ENCODE data around the gene MARCHF2. TPM values are rescaled to one million over a fixed set of nuclear protein-coding genes. Genes with fewer than 3 reads are reported as not detected.
A peak's percentile ranks its signal among the peaks of the same experiment; 100 is the strongest.

Gene MARCHF2
- total and polyA plus RNA-seq, 9 of the 15 experiments (the other 6 are each of a cell fraction or from before 2014, with no cell fraction given) = 0.39 to 6.4 (median 2.2) TPM

DNA sequence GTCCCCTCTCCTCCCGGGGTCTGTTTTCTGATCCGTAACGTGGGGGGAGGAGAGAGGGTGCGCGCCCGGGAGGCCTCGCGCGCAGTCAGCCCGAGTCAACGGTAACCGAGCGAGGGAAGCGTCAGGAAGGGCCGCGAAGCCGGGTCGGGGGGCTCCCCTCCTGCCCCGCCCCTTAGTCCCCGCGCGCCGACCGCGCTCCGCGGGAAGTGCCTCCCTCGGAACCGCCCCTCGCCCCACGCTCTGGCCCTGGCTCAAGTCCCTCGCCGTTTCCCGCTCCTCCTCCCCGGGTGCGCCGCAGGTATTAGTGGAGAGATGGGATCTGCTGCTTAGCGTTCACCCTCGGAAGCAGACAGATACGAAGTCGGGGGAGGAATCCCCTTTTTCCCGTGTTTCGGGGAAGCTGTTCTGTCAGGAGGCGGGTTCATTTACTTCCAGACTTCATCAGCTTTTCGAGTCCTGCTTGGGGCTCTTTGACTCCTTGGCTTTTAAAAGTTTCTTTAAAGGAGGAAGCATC lies 32.4 kb downstream of the MARCHF2 start (continued):
- TF ChIP-seq, protein P1, sequence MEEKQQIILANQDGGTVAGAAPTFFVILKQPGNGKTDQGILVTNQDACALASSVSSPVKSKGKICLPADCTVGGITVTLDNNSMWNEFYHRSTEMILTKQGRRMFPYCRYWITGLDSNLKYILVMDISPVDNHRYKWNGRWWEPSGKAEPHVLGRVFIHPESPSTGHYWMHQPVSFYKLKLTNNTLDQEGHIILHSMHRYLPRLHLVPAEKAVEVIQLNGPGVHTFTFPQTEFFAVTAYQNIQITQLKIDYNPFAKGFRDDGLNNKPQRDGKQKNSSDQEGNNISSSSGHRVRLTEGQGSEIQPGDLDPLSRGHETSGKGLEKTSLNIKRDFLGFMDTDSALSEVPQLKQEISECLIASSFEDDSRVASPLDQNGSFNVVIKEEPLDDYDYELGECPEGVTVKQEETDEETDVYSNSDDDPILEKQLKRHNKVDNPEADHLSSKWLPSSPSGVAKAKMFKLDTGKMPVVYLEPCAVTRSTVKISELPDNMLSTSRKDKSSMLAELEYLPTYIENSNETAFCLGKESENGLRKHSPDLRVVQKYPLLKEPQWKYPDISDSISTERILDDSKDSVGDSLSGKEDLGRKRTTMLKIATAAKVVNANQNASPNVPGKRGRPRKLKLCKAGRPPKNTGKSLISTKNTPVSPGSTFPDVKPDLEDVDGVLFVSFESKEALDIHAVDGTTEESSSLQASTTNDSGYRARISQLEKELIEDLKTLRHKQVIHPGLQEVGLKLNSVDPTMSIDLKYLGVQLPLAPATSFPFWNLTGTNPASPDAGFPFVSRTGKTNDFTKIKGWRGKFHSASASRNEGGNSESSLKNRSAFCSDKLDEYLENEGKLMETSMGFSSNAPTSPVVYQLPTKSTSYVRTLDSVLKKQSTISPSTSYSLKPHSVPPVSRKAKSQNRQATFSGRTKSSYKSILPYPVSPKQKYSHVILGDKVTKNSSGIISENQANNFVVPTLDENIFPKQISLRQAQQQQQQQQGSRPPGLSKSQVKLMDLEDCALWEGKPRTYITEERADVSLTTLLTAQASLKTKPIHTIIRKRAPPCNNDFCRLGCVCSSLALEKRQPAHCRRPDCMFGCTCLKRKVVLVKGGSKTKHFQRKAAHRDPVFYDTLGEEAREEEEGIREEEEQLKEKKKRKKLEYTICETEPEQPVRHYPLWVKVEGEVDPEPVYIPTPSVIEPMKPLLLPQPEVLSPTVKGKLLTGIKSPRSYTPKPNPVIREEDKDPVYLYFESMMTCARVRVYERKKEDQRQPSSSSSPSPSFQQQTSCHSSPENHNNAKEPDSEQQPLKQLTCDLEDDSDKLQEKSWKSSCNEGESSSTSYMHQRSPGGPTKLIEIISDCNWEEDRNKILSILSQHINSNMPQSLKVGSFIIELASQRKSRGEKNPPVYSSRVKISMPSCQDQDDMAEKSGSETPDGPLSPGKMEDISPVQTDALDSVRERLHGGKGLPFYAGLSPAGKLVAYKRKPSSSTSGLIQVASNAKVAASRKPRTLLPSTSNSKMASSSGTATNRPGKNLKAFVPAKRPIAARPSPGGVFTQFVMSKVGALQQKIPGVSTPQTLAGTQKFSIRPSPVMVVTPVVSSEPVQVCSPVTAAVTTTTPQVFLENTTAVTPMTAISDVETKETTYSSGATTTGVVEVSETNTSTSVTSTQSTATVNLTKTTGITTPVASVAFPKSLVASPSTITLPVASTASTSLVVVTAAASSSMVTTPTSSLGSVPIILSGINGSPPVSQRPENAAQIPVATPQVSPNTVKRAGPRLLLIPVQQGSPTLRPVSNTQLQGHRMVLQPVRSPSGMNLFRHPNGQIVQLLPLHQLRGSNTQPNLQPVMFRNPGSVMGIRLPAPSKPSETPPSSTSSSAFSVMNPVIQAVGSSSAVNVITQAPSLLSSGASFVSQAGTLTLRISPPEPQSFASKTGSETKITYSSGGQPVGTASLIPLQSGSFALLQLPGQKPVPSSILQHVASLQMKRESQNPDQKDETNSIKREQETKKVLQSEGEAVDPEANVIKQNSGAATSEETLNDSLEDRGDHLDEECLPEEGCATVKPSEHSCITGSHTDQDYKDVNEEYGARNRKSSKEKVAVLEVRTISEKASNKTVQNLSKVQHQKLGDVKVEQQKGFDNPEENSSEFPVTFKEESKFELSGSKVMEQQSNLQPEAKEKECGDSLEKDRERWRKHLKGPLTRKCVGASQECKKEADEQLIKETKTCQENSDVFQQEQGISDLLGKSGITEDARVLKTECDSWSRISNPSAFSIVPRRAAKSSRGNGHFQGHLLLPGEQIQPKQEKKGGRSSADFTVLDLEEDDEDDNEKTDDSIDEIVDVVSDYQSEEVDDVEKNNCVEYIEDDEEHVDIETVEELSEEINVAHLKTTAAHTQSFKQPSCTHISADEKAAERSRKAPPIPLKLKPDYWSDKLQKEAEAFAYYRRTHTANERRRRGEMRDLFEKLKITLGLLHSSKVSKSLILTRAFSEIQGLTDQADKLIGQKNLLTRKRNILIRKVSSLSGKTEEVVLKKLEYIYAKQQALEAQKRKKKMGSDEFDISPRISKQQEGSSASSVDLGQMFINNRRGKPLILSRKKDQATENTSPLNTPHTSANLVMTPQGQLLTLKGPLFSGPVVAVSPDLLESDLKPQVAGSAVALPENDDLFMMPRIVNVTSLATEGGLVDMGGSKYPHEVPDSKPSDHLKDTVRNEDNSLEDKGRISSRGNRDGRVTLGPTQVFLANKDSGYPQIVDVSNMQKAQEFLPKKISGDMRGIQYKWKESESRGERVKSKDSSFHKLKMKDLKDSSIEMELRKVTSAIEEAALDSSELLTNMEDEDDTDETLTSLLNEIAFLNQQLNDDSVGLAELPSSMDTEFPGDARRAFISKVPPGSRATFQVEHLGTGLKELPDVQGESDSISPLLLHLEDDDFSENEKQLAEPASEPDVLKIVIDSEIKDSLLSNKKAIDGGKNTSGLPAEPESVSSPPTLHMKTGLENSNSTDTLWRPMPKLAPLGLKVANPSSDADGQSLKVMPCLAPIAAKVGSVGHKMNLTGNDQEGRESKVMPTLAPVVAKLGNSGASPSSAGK (IDR thresholded peaks at IDR 0.05) = no peak
- TF ChIP-seq, protein P2, sequence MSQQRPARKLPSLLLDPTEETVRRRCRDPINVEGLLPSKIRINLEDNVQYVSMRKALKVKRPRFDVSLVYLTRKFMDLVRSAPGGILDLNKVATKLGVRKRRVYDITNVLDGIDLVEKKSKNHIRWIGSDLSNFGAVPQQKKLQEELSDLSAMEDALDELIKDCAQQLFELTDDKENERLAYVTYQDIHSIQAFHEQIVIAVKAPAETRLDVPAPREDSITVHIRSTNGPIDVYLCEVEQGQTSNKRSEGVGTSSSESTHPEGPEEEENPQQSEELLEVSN (IDR thresholded peaks at IDR 0.05; ENCODE audit: borderline replicate concordance in 1 of 2, extremely low read depth in 1 of 2, insufficient read depth in 1 of 2, insufficient read length in 1 of 2, low read depth in 1 of 2, low read length in 1 of 2, poor library complexity in 1 of 2, severe bottlenecking in 1 of 2) = peak; percentile 69 to 81
- no peak for TF ChIP-seq CBFA2T2 (conservative IDR thresholded peaks at IDR 0.05)
- TF ChIP-seq TSC22D4 (tag; IDR thresholded peaks at IDR 0.05) = no peak
- TF ChIP-seq, protein P3, sequence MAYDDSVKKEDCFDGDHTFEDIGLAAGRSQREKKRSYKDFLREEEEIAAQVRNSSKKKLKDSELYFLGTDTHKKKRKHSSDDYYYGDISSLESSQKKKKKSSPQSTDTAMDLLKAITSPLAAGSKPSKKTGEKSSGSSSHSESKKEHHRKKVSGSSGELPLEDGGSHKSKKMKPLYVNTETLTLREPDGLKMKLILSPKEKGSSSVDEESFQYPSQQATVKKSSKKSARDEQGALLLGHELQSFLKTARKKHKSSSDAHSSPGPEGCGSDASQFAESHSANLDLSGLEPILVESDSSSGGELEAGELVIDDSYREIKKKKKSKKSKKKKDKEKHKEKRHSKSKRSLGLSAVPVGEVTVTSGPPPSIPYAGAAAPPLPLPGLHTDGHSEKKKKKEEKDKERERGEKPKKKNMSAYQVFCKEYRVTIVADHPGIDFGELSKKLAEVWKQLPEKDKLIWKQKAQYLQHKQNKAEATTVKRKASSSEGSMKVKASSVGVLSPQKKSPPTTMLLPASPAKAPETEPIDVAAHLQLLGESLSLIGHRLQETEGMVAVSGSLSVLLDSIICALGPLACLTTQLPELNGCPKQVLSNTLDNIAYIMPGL (CRISPR knock-in tag; IDR thresholded peaks at IDR 0.05) = no peak
- TF ChIP-seq KLF10 (CRISPR knock-in tag; IDR thresholded peaks at IDR 0.05) = no peak
- TF ChIP-seq POLR2AphosphoS2 (IDR thresholded peaks at IDR 0.05; ENCODE audit: low read length) = no peak
- TF ChIP-seq ELF2 (CRISPR knock-in tag; IDR thresholded peaks at IDR 0.05) = no peak
- TF ChIP-seq, protein P4, sequence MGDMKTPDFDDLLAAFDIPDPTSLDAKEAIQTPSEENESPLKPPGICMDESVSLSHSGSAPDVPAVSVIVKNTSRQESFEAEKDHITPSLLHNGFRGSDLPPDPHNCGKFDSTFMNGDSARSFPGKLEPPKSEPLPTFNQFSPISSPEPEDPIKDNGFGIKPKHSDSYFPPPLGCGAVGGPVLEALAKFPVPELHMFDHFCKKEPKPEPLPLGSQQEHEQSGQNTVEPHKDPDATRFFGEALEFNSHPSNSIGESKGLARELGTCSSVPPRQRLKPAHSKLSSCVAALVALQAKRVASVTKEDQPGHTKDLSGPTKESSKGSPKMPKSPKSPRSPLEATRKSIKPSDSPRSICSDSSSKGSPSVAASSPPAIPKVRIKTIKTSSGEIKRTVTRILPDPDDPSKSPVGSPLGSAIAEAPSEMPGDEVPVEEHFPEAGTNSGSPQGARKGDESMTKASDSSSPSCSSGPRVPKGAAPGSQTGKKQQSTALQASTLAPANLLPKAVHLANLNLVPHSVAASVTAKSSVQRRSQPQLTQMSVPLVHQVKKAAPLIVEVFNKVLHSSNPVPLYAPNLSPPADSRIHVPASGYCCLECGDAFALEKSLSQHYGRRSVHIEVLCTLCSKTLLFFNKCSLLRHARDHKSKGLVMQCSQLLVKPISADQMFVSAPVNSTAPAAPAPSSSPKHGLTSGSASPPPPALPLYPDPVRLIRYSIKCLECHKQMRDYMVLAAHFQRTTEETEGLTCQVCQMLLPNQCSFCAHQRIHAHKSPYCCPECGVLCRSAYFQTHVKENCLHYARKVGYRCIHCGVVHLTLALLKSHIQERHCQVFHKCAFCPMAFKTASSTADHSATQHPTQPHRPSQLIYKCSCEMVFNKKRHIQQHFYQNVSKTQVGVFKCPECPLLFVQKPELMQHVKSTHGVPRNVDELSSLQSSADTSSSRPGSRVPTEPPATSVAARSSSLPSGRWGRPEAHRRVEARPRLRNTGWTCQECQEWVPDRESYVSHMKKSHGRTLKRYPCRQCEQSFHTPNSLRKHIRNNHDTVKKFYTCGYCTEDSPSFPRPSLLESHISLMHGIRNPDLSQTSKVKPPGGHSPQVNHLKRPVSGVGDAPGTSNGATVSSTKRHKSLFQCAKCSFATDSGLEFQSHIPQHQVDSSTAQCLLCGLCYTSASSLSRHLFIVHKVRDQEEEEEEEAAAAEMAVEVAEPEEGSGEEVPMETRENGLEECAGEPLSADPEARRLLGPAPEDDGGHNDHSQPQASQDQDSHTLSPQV (IDR thresholded peaks at IDR 0.05) = no peak
